MCF 10A (cell line): Measurements from ENCODE around the gene VIM. TPM values are rescaled to one million over a fixed set of nuclear protein-coding genes. Genes with fewer than 3 reads are reported as not detected.
A peak's percentile ranks its signal among the peaks of the same experiment; 100 is the strongest.

Source experiments
- BruUV-seq: library from RNA; stranded (reverse); fragments of 400-500 nt; replicated peaks from 2 replicates; lab custom pipeline; 2021; lab: Mats Ljungman, UMichigan
- CTCF ChIA-PET: fragments of 300-600 bp; sonication (Branson Sonifier 250); formaldehyde crosslinking; extraction: SDS; loops from one replicate; lab custom pipeline; 2021; ENCODE audit warnings: antibody characterized with exemption, inconsistent platforms; lab: Yijun Ruan, JAX
- POLR2A ChIA-PET: fragments of 300-600, 350-650 bp; sonication (Branson Sonifier 250); formaldehyde crosslinking; extraction: SDS; loops from one replicate; lab custom pipeline; 2020; ENCODE audit warnings: antibody characterized with exemption, inconsistent platforms; lab: Yijun Ruan, JAX
- DNase-seq: peaks from one replicate; pipeline ENCODE4 v3.0.0-alpha.2; 2018; ENCODE audit not compliant: unreplicated experiment
- H3K27ac Mint-ChIP-seq: one replicate; pipeline ENCODE4 v1.8.0; 2022; ENCODE audit warnings: mild to moderate bottlenecking, low read depth, mixed read lengths; ENCODE audit not compliant: unreplicated experiment
- H3K27me3 Mint-ChIP-seq: one replicate; pipeline ENCODE4 v1.8.0; 2022; ENCODE audit warnings: mixed read lengths; ENCODE audit not compliant: insufficient read depth, unreplicated experiment
- H3K36me3 Mint-ChIP-seq: one replicate; pipeline ENCODE4 v1.8.0; 2022; ENCODE audit warnings: mild to moderate bottlenecking, moderate library complexity, mixed read lengths; ENCODE audit not compliant: insufficient read depth, unreplicated experiment
- H3K4me1 Mint-ChIP-seq: one replicate; pipeline ENCODE4 v1.8.0; 2022; ENCODE audit warnings: mixed read lengths; ENCODE audit not compliant: insufficient read depth, unreplicated experiment
- H3K4me3 Mint-ChIP-seq: one replicate; pipeline ENCODE4 v1.8.0; 2022; ENCODE audit warnings: mild to moderate bottlenecking, moderate library complexity, mixed read lengths; ENCODE audit not compliant: unreplicated experiment
- H3K9me3 Mint-ChIP-seq: one replicate; pipeline ENCODE4 v1.8.0; 2022; ENCODE audit warnings: mixed read lengths; ENCODE audit not compliant: unreplicated experiment
- intact Hi-C: fragments of 100-400 bp; cut with micrococcal nuclease; formaldehyde crosslinking; loops from 2 replicates; pipeline ENCODE4 v1.14.1; 2022
- total RNA-seq: library from RNA; stranded (reverse); gene quantifications from 2 replicates; pipeline ENCODE4 v1.2.3, GENCODE V29; 2022
- TF ChIP-seq, protein P1 (sequence below): fragments of 200-600 bp; IDR thresholded peaks from one replicate; pipeline ENCODE4 v1.8.0; 2022; ENCODE audit warnings: antibody characterized with exemption, mild to moderate bottlenecking; ENCODE audit not compliant: unreplicated experiment

The VIM gene
- total RNA-seq, 1 experiment from 2014 or later = 1,430 TPM

DNA sequence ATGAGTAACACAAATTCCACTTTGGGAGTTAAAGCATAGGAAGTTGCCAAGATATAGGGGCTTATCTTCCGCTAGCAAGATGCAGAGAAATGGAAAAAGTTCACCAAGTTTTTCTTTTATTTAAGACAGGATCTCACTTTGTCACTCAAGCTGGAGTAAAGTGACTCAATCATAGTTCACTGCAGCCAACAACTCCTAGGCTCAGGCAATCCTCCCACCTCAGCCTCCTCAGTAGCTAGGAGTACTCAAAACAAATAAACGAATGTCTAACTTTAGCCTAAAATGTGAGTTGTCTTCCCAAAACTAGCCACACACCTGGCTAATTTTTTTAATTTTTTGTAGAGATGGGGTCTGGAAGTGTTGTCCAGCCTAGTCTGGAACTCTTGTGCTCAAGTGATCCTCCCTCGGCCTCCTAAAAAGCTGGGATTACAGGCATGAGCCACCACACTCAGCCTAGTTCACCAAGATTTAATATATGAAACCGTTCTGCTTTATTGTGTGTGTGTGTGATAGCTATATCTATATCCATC is 9.9 kb downstream of the VIM start:
- no peaks in the 10 kb centered on the region for H3K27me3 Mint-ChIP-seq
- no TSS peak for BruUV-seq
- TF ChIP-seq, protein P1, sequence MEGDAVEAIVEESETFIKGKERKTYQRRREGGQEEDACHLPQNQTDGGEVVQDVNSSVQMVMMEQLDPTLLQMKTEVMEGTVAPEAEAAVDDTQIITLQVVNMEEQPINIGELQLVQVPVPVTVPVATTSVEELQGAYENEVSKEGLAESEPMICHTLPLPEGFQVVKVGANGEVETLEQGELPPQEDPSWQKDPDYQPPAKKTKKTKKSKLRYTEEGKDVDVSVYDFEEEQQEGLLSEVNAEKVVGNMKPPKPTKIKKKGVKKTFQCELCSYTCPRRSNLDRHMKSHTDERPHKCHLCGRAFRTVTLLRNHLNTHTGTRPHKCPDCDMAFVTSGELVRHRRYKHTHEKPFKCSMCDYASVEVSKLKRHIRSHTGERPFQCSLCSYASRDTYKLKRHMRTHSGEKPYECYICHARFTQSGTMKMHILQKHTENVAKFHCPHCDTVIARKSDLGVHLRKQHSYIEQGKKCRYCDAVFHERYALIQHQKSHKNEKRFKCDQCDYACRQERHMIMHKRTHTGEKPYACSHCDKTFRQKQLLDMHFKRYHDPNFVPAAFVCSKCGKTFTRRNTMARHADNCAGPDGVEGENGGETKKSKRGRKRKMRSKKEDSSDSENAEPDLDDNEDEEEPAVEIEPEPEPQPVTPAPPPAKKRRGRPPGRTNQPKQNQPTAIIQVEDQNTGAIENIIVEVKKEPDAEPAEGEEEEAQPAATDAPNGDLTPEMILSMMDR = no peak
- no peak overlapping the region for H3K4me3 Mint-ChIP-seq
- intact Hi-C loops = no loop called here
- POLR2A ChIA-PET = no interaction called here
- peaks cover 64% of the 10 kb centered on the region for H3K36me3 Mint-ChIP-seq
- H3K9me3 Mint-ChIP-seq = no peaks in the 10 kb centered on the region
- DNase-seq = no peak
- CTCF ChIA-PET = interaction anchor here (0.6 to 1.7 kb wide), 6 partner anchors 11 to 410 kb away, joined by 3 to 8 read pairs (median 3); no protein-coding TSS in a partner anchor
- H3K4me1 Mint-ChIP-seq = peaks cover 19% of the 10 kb centered on the region
- no peak overlapping the region for H3K27ac Mint-ChIP-seq

DNA sequence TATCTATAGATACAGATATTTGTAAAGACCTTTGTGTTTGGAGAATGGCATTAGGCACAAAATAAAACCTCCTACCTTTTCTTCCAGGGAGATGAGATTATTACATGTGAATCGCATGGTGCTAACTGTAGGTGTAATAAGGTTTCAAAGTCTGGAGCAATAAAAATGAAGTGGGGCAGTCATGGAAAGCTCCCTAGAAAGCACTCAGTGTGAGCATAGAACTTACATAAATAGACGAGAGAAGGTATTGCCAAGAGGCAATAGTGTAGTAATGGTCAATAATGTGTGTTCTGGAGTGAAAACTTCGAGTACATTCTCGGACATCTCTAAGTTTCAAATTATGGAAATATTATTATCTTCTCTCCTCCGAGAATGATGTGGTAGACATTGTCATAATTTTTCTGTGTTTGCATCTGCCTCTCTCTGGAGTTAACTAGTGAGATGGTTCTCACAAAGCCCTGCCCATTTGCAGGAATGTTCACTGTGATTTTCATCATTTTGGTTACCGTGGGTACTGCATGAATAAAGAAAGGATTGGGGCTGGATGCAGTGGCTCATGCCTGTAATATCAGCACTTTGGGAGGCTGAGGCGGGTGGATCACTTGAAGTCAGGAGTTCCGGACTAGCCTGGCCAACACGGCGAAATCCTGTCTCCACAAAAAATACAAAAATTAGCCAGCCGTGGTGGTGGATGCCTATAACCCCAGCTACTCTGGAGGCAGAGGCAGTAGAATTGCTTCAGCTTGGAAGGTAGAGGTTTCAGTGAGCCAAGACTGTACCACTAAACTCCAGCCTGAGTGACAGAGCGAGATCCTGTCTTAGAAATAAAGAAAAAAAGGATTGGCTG is 10.6 kb downstream of the VIM start:
- Mint-ChIP-seq H3K4me1 (peaks cover 19% of the 10 kb centered on the region), H3K4me3 (no peak overlapping the region), H3K9me3 (no peaks in the 10 kb centered on the region), H3K27ac (peak overlapping the region; percentile 19), H3K36me3 (peaks cover 57% of the 10 kb centered on the region), H3K27me3 (no peaks in the 10 kb centered on the region)
- no peak for DNase-seq
- POLR2A ChIA-PET = no interaction called here
- intact Hi-C loops = no loop called here
- TF ChIP-seq, protein P1 = no peak
- BruUV-seq = no TSS peak
- CTCF ChIA-PET = interaction anchor here (0.6 to 1.7 kb wide), 5 partner anchors 12 to 410 kb away, joined by 3 to 8 read pairs (median 3); no protein-coding TSS in a partner anchor

DNA sequence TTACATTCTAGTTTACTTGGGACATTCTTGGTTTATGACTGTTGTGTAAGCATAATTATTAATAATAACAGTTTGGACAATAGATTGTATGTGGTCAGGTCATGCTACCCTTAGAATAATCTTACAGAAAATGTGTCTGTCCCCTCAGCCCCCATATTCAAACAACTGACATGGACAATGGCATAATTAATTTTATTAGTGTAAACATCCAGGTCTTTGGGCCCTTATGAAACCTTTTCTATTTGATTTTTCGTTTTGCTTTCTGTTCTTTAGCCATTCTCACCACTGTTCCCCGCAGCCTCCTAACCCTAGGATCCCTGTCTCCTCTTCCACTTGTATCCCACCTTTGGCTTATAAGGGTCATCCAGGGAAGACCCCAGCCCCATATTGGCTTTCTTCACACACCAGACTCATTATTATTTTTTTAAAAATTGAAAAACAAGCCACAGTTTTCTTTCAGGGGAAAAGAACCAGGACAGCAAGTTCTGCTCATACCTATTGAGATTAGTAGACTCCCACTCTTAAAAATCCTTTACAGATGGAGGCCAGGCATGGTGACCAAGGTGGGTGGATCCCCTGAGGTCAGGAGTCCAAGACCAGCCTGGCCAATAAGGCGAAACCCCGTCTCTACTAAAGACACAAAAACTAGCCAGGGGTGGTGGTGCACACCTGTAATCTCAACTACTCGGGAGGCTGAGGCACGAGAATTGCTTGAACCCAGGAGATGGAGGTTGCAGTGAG is 11.5 kb downstream of the VIM start:
- Mint-ChIP-seq H3K4me1 (peaks cover 19% of the 10 kb centered on the region), H3K36me3 (peaks cover 49% of the 10 kb centered on the region), H3K27ac (peak overlapping the region; percentile 19), H3K9me3 (no peaks in the 10 kb centered on the region), H3K4me3 (no peak overlapping the region), H3K27me3 (no peaks in the 10 kb centered on the region)
- ChIA-PET CTCF (interaction anchor here (1.7 kb wide), 1 partner anchor 17 kb away, joined by 8 read pairs; no protein-coding TSS in a partner anchor), POLR2A (no interaction called here)
- DNase-seq = no peak
- TF ChIP-seq, protein P1 = no peak
- intact Hi-C loops = no loop called here
- BruUV-seq = no TSS peak

DNA sequence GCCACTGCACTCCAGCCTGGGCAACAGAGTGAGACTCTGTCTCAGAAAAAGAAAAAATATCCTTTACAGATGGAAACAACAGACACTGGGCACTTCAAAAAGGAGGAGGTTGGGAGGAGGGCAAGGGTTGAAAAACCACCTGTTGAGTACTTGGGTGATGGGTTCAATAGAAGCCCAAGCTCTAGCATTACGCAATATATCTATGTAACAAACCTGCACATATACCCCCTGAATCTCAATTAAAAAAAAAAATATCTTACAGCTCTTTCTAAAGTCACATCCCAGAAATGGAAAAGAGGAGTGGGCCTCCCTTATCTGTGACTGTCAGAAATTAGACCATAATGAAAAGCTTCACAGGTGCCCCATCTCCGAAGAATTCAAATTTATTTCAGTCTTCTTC is 12.1 kb downstream of the VIM start:
- Mint-ChIP-seq H3K9me3 (no peaks in the 10 kb centered on the region), H3K27me3 (no peaks in the 10 kb centered on the region), H3K36me3 (peaks cover 43% of the 10 kb centered on the region), H3K4me3 (no peak overlapping the region), H3K27ac (no peak overlapping the region), H3K4me1 (peaks cover 17% of the 10 kb centered on the region)
- intact Hi-C loops = no loop called here
- POLR2A ChIA-PET = no interaction called here
- no peak for DNase-seq
- TF ChIP-seq, protein P1 = no peak
- CTCF ChIA-PET = no interaction called here
- no TSS peak for BruUV-seq
